ENCODE results near the gene RAI1. TPM values are rescaled to one million over a fixed set of nuclear protein-coding genes. Genes with fewer than 3 reads are reported as not detected.

The RAI1 gene
- total RNA-seq, 1 experiment from 2014 or later, result 86.3 TPM

- H3K36me3 ChIP-seq (ENCODE audit: low read depth), result no peaks in the 10 kb centered on the region
- CTCF ChIA-PET, result no interaction called here
- TF ChIP-seq CTCF (conservative IDR thresholded peaks at IDR 0.05), result no peak
- TF ChIP-seq EZH2 (IDR thresholded peaks at IDR 0.05; ENCODE audit: low read depth), result no peak
- no peaks in the 10 kb centered on the region for H3K79me2 ChIP-seq (ENCODE audit: low read depth)
- H3K27me3 ChIP-seq (ENCODE audit: insufficient read depth, low read depth), result no peaks in the 10 kb centered on the region
- H3K4me1 ChIP-seq (replicated peaks; ENCODE audit: insufficient read depth), result peaks cover 58% of the 10 kb centered on the region
- peak overlapping the region; percentile 86 for H3K27ac ChIP-seq
- BruUV-seq (replicated peaks), result no TSS peak
- no peaks in the 10 kb centered on the region for H3K9me2 ChIP-seq (ENCODE audit: insufficient read depth)
- H3K4me2 ChIP-seq, result peak overlapping the region; percentile 43
- peaks cover 29% of the 10 kb centered on the region; the same call in 1 of the 2 replicates for H3F3A ChIP-seq (ENCODE audit: insufficient read depth, low read depth)
- intact Hi-C loops (cut with micrococcal nuclease; ENCODE audit: unreplicated experiment), result no loop called here
- peak in 1 of 2 experiments; percentile 84 for DNase-seq
- H4K20me1 ChIP-seq (ENCODE audit: insufficient read depth), result no peaks in the 10 kb centered on the region
- no peak overlapping the region for H3K4me3 ChIP-seq
- H3K9me3 ChIP-seq (ENCODE audit: insufficient read depth, low read depth), result no peaks in the 10 kb centered on the region
- POLR2A ChIA-PET (ENCODE audit: unreplicated experiment), result interaction anchor here (1.2 kb wide), 1 partner anchor 15 kb away, joined by 12 read pairs; no protein-coding TSS in a partner anchor
- no peak overlapping the region for H2AFZ ChIP-seq
Observed at GRCh38 chr17:17853811-17854447, 172.7 kb downstream of the RAI1 start.

DNA sequence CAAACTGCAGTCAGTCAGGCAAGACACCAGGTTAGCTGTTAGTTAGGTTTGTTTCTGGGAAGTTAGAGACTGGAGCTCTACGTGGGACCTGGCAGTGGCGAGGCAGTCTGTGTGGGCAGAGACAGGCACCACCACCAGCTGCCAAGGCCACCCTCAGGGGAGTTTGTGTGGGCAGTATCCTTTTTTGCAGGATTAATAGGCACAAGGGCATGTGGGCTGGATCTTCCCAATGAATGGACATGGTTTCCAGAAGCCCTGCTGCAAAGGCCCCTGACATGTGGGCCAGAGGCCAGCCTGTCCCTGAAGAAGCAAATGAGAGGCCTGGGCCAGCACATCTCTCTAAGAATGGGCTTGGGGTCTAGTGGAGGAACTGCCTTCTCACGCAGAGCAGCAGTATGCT is 174.7 kb downstream of the RAI1 start:
- Histone ChIP-seq H3K27ac (no peak overlapping the region), H3K36me3 (ENCODE audit: low read depth) (no peaks in the 10 kb centered on the region), H3K9me2 (ENCODE audit: insufficient read depth) (no peaks in the 10 kb centered on the region), H3K4me3 (no peak overlapping the region), H3K4me2 (no peak overlapping the region; the same call in 1 of the 2 replicates), H3F3A (ENCODE audit: insufficient read depth, low read depth) (peaks cover 29% of the 10 kb centered on the region; the same call in 1 of the 2 replicates), H3K79me2 (ENCODE audit: low read depth) (no peaks in the 10 kb centered on the region), H2AFZ (no peak overlapping the region), H3K9me3 (ENCODE audit: insufficient read depth, low read depth) (no peaks in the 10 kb centered on the region), H3K4me1 (replicated peaks; ENCODE audit: insufficient read depth) (peaks cover 49% of the 10 kb centered on the region), H3K27me3 (ENCODE audit: insufficient read depth, low read depth) (no peaks in the 10 kb centered on the region), H4K20me1 (ENCODE audit: insufficient read depth) (no peaks in the 10 kb centered on the region)
- BruUV-seq (replicated peaks), result no TSS peak
- no peak for DNase-seq
- ChIA-PET POLR2A (ENCODE audit: unreplicated experiment) (interaction anchor here (1.4 kb wide), 1 partner anchor 18 kb away, joined by 4 read pairs; no protein-coding TSS in a partner anchor), CTCF (no interaction called here)
- TF ChIP-seq CTCF (conservative IDR thresholded peaks at IDR 0.05) (no peak), EZH2 (IDR thresholded peaks at IDR 0.05; ENCODE audit: low read depth) (no peak)
- intact Hi-C loops (cut with micrococcal nuclease; ENCODE audit: unreplicated experiment), result no loop called here

- Histone ChIP-seq H3K9me2 (ENCODE audit: insufficient read depth) (no peaks in the 10 kb centered on the region), H4K20me1 (ENCODE audit: insufficient read depth) (no peaks in the 10 kb centered on the region), H2AFZ (no peak overlapping the region), H3K9me3 (ENCODE audit: insufficient read depth, low read depth) (no peaks in the 10 kb centered on the region), H3K79me2 (ENCODE audit: low read depth) (no peaks in the 10 kb centered on the region), H3K36me3 (ENCODE audit: low read depth) (no peaks in the 10 kb centered on the region), H3K4me2 (peak overlapping the region; percentile 5; the same call in 1 of the 2 replicates), H3K4me1 (replicated peaks; ENCODE audit: insufficient read depth) (peaks cover 49% of the 10 kb centered on the region), H3K4me3 (no peak overlapping the region), H3K27ac (no peak overlapping the region), H3F3A (ENCODE audit: insufficient read depth, low read depth) (peaks cover 29% of the 10 kb centered on the region; the same call in 1 of the 2 replicates), H3K27me3 (ENCODE audit: insufficient read depth, low read depth) (no peaks in the 10 kb centered on the region)
- ChIA-PET CTCF (no interaction called here), POLR2A (ENCODE audit: unreplicated experiment) (no interaction called here)
- no peak for DNase-seq
- no peak for TF ChIP-seq CTCF (conservative IDR thresholded peaks at IDR 0.05)
- TF ChIP-seq EZH2 (IDR thresholded peaks at IDR 0.05; ENCODE audit: low read depth), result no peak
- no TSS peak for BruUV-seq (replicated peaks)
- intact Hi-C loops (cut with micrococcal nuclease; ENCODE audit: unreplicated experiment), result no loop called here
Observed at GRCh38 chr17:17856386-17856785, 175.1 kb downstream of the RAI1 start.

Data from PC-9 (cell line).